Measurements from ENCODE around the gene RFTN1. TPM values are rescaled to one million over a fixed set of nuclear protein-coding genes. Genes with fewer than 3 reads are reported as not detected.
A peak's percentile ranks its signal among the peaks of the same experiment; 100 is the strongest.

RFTN1 gene
- total RNA-seq, 2 experiments from 2014 or later: 95.9 to 109 TPM

GRCh38 chr3:16328124-16328523, 185.4 kb downstream of the RFTN1 start:
- intact Hi-C loops (cut with micrococcal nuclease): no loop called here
- Mint-ChIP-seq H3K9me3 (peaks cover 24% of the 10 kb centered on the region), H3K27me3 (ENCODE audit: low read depth) (no peaks in the 10 kb centered on the region), H3K27ac (peak overlapping the region; percentile 54), H3K4me3 (no peak overlapping the region), H3K36me3 (ENCODE audit: low read depth) (peaks cover 53% of the 10 kb centered on the region), H3K4me1 (ENCODE audit: low read depth) (peaks cover 24% of the 10 kb centered on the region)
- DNase-seq: no peak
- CTCF ChIA-PET: interaction anchor here (0.7 kb wide), 1 partner anchor 10 kb away, joined by 3 read pairs; no protein-coding TSS in a partner anchor

DNA sequence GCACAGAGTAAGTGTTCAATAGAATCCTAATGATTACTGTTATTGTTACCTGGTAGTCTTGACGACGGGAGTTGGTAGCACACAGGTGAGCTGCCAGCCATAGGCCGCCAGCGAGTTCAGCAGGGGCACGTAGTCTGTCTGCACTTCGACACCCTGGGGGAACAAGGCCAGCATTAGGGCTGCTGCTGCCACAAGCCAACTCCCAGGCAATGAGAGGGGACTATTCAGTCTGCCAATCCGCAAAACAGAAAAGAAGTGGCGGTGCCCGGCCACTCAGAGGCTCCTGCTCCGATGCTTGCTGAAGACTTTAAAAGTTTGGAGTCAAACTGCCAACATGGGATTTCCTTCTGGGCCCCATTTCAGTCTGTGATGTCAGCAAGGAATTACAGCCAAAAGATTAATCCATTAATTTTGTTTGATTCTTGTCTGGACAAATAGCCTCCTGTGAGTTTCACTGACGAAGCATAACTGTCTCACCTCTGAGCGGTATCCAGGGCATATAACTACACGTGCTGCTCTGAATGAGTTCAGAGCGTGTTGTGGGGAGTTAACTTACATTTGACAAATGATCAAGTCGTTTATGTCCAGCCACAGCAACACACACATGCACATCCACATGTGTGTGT, 186.7 kb downstream of the RFTN1 start:
- H3K4me3 Mint-ChIP-seq: no peak overlapping the region
- H3K27ac Mint-ChIP-seq: peak overlapping the region; percentile 66
- DNase-seq: no peak
- peaks cover 20% of the 10 kb centered on the region for H3K4me1 Mint-ChIP-seq (ENCODE audit: low read depth)
- CTCF ChIA-PET: no interaction called here
- peaks cover 41% of the 10 kb centered on the region for H3K36me3 Mint-ChIP-seq (ENCODE audit: low read depth)
- intact Hi-C loops (cut with micrococcal nuclease): no loop called here
- H3K9me3 Mint-ChIP-seq: peaks cover 16% of the 10 kb centered on the region
- no peaks in the 10 kb centered on the region for H3K27me3 Mint-ChIP-seq (ENCODE audit: low read depth)

DNA sequence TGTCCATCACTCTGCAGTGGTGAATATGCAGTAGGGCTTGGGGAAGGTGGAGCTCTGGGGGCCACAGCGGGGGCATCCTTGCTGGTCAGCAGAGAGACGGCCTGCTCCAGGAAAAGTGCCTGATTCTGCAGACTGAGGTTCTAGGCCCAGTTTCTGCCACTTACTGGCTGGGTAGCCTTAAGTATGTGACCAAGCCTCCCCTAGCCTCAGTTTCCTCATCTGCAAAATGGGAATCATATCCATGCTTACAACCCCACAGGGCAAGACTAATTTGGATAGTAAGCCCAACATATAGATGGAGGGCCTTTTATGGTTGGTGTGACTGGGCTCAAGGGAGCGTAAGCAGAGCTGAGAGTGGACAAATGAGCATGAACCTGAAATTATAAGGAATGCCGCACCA, 187.6 kb downstream of the RFTN1 start:
- intact Hi-C loops (cut with micrococcal nuclease): no loop called here
- Mint-ChIP-seq H3K27me3 (ENCODE audit: low read depth) (no peaks in the 10 kb centered on the region), H3K27ac (peak overlapping the region; percentile 66), H3K4me3 (no peak overlapping the region), H3K36me3 (ENCODE audit: low read depth) (peaks cover 36% of the 10 kb centered on the region), H3K9me3 (peaks cover 8% of the 10 kb centered on the region), H3K4me1 (ENCODE audit: low read depth) (peaks cover 26% of the 10 kb centered on the region)
- DNase-seq: no peak
- CTCF ChIA-PET: interaction anchor here (1.3 kb wide), 1 partner anchor 9 kb away, joined by 4 read pairs; no protein-coding TSS in a partner anchor

GRCh38 chr3:16323737-16324136, 189.8 kb downstream of the RFTN1 start:
- Mint-ChIP-seq H3K36me3 (ENCODE audit: low read depth) (peaks cover 33% of the 10 kb centered on the region), H3K4me3 (no peak overlapping the region), H3K27me3 (ENCODE audit: low read depth) (no peaks in the 10 kb centered on the region), H3K27ac (peak overlapping the region; percentile 65), H3K9me3 (no peaks in the 10 kb centered on the region), H3K4me1 (ENCODE audit: low read depth) (peaks cover 47% of the 10 kb centered on the region)
- CTCF ChIA-PET: interaction anchor here (2.2 to 14.3 kb wide), 2 partner anchors 31 to 56 kb away, joined by 6 to 222 read pairs; no protein-coding TSS in a partner anchor
- peak; percentile 3 for DNase-seq
- intact Hi-C loops (cut with micrococcal nuclease): no loop called here

DNA sequence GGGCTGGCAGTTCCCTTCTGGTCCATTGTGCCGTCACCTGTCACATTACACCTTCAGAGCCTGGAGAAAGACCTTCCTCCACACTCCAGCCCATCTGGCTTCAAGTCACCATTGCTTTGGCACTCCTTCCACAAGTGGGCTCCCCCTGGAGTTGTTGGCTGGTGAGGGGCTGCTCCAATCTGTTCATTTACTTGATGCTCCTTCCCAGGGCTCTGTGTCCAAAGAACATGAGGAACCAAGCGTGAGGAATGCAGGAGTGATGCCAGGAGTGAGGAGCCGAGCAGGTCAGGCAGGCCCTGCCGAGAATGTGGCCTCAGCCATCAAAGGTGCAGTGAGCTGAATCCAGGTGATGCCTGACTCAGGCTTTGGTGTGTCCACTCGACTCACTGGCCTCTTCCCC, 191.3 kb downstream of the RFTN1 start:
- H3K4me1 Mint-ChIP-seq (ENCODE audit: low read depth): peaks cover 59% of the 10 kb centered on the region
- intact Hi-C loops (cut with micrococcal nuclease): no loop called here
- H3K4me3 Mint-ChIP-seq: no peak overlapping the region
- H3K9me3 Mint-ChIP-seq: no peaks in the 10 kb centered on the region
- DNase-seq: no peak
- CTCF ChIA-PET: interaction anchor here (14.3 kb wide), 1 partner anchor 30 kb away, joined by 222 read pairs; no protein-coding TSS in a partner anchor
- H3K27ac Mint-ChIP-seq: peak overlapping the region; percentile 95
- H3K27me3 Mint-ChIP-seq (ENCODE audit: low read depth): no peaks in the 10 kb centered on the region
- peaks cover 35% of the 10 kb centered on the region for H3K36me3 Mint-ChIP-seq (ENCODE audit: low read depth)

DNA sequence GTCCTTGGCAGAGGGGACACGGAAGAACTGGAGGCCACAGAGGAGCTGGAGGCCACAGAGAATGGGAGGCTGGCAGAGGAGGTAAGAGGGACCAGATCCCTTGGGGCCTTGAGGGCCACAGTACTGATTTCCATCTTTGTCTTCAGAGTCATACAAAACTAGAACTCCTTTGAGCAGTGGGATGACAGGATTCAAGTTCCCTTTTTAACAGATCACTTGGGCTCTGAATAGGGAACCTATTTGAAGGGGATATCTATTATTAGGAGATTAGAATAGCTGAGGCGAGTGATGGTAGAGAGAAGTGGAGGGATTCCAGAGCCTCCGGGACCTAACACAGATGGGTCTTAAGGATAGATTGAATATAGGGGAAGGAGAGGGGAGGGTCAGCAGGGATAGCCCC, 192.8 kb downstream of the RFTN1 start:
- CTCF ChIA-PET: interaction anchor here (0.7 to 14.3 kb wide), 12 partner anchors 12 to 231 kb away, joined by 3 to 222 read pairs (median 11); partner anchors contain the start of genes DPH3 and OXNAD1
- Mint-ChIP-seq H3K27me3 (ENCODE audit: low read depth) (no peaks in the 10 kb centered on the region), H3K36me3 (ENCODE audit: low read depth) (peaks cover 48% of the 10 kb centered on the region), H3K4me1 (ENCODE audit: low read depth) (peaks cover 69% of the 10 kb centered on the region), H3K4me3 (no peak overlapping the region), H3K9me3 (no peaks in the 10 kb centered on the region), H3K27ac (peak overlapping the region; percentile 95)
- no peak for DNase-seq
- intact Hi-C loops (cut with micrococcal nuclease): no loop called here

GRCh38 chr3:16319723-16320122, 193.8 kb downstream of the RFTN1 start:
- Mint-ChIP-seq H3K27me3 (ENCODE audit: low read depth) (no peaks in the 10 kb centered on the region), H3K9me3 (no peaks in the 10 kb centered on the region), H3K27ac (peak overlapping the region; percentile 95), H3K36me3 (ENCODE audit: low read depth) (peaks cover 55% of the 10 kb centered on the region), H3K4me1 (ENCODE audit: low read depth) (peaks cover 76% of the 10 kb centered on the region), H3K4me3 (no peak overlapping the region)
- intact Hi-C loops (cut with micrococcal nuclease): loop anchor here (1.0 to 2.0 kb wide), 8 partner anchors 10 to 231 kb away; partner anchors contain the start of gene OXNAD1
- no peak for DNase-seq
- CTCF ChIA-PET: interaction anchor here (0.6 to 14.3 kb wide), 23 partner anchors 8 to 232 kb away, joined by 3 to 222 read pairs (median 4); partner anchors contain the start of genes DPH3 and OXNAD1

DNA sequence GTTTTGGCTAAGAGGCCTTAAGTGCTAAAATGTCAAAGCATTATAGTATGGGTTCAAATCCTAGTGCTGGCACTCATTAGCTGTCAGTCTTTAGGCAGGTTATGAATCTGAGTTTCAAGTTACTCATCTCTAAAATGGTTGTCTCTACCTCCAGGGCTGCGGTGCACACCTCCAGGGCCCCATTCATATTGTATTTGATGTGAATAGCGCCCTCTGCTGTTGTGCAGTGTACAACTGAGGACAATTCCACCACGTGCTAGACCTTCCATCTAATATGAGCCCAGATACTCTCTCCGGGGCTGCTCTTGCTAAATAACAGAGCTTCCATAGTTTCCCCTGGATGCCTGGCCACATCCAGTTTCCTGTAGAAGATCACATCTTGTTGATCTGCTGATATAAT, 194.2 kb downstream of the RFTN1 start:
- Mint-ChIP-seq H3K27me3 (ENCODE audit: low read depth) (no peaks in the 10 kb centered on the region), H3K4me3 (peak overlapping the region; percentile 6), H3K4me1 (ENCODE audit: low read depth) (peaks cover 79% of the 10 kb centered on the region), H3K36me3 (ENCODE audit: low read depth) (peaks cover 57% of the 10 kb centered on the region), H3K27ac (peak overlapping the region; percentile 95), H3K9me3 (no peaks in the 10 kb centered on the region)
- DNase-seq: peak; percentile 97
- CTCF ChIA-PET: interaction anchor here (0.7 to 14.3 kb wide), 22 partner anchors 8 to 232 kb away, joined by 3 to 222 read pairs (median 4); partner anchors contain the start of genes DPH3 and OXNAD1
- intact Hi-C loops (cut with micrococcal nuclease): loop anchor here (1.0 to 2.0 kb wide), 8 partner anchors 10 to 231 kb away; partner anchors contain the start of gene OXNAD1

- Mint-ChIP-seq H3K4me3 (no peak overlapping the region), H3K4me1 (ENCODE audit: low read depth) (peaks cover 84% of the 10 kb centered on the region), H3K36me3 (ENCODE audit: low read depth) (peaks cover 65% of the 10 kb centered on the region), H3K27ac (peak overlapping the region; percentile 95), H3K9me3 (no peaks in the 10 kb centered on the region), H3K27me3 (ENCODE audit: low read depth) (no peaks in the 10 kb centered on the region)
- intact Hi-C loops (cut with micrococcal nuclease): loop anchor here (2.0 kb wide), 1 partner anchor 13 kb away; no protein-coding TSS in a partner anchor
- no peak for DNase-seq
- CTCF ChIA-PET: interaction anchor here (1.1 to 14.3 kb wide), 8 partner anchors 12 to 232 kb away, joined by 4 to 222 read pairs (median 23); no protein-coding TSS in a partner anchor
Observed at GRCh38 chr3:16318176-16318575, 195.3 kb downstream of the RFTN1 start.

- DNase-seq: no peak
- peaks cover 68% of the 10 kb centered on the region for H3K36me3 Mint-ChIP-seq (ENCODE audit: low read depth)
- peak overlapping the region; percentile 95 for H3K27ac Mint-ChIP-seq
- CTCF ChIA-PET: interaction anchor here (0.9 to 14.3 kb wide), 4 partner anchors 11 to 49 kb away, joined by 3 to 222 read pairs (median 38); no protein-coding TSS in a partner anchor
- no peaks in the 10 kb centered on the region for H3K27me3 Mint-ChIP-seq (ENCODE audit: low read depth)
- no peak overlapping the region for H3K4me3 Mint-ChIP-seq
- no peaks in the 10 kb centered on the region for H3K9me3 Mint-ChIP-seq
- intact Hi-C loops (cut with micrococcal nuclease): no loop called here
- peaks cover 89% of the 10 kb centered on the region for H3K4me1 Mint-ChIP-seq (ENCODE audit: low read depth)
Observed at GRCh38 chr3:16317561-16317945, 195.9 kb downstream of the RFTN1 start.

DNA sequence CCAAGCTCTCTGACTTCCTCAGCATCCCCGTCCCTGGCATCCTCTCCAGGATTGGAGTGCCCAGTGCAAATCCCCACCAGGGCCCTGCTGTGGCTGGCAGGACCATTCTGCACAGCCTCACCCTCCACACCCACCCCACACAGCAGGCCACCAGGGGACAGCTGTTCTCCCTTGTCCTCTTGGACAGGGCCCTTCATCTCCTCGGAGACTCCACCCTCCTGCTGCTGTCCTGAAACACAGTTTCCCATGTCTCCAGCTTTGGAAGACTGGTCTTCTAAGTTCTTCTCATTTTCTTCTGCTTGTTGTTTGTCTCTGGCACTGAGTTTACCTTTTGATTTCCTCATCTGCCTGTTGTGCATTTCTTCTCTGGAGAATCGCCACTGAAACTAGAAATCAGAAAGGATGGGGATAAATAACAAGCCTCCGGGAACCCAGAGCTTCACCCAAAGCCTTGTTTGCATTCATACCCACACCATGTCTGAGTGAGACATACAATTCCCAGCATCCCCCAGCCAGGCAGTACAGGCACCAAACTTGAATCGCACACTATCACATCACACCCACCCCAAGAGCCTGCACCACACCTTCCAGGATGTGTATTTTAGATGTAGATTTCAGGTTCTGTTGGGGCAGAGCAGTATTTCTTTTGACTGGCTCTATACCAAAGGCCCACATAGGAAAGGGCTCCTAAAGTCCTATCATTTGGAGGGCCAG, 196.5 kb downstream of the RFTN1 start:
- H3K27ac Mint-ChIP-seq: peak overlapping the region; percentile 95
- CTCF ChIA-PET: interaction anchor here (0.6 to 14.3 kb wide), 5 partner anchors 8 to 210 kb away, joined by 3 to 222 read pairs (median 4); no protein-coding TSS in a partner anchor
- H3K4me3 Mint-ChIP-seq: no peak overlapping the region
- H3K9me3 Mint-ChIP-seq: no peaks in the 10 kb centered on the region
- H3K27me3 Mint-ChIP-seq (ENCODE audit: low read depth): no peaks in the 10 kb centered on the region
- intact Hi-C loops (cut with micrococcal nuclease): no loop called here
- peak; percentile 52 for DNase-seq
- peaks cover 94% of the 10 kb centered on the region for H3K4me1 Mint-ChIP-seq (ENCODE audit: low read depth)
- H3K36me3 Mint-ChIP-seq (ENCODE audit: low read depth): peaks cover 73% of the 10 kb centered on the region

DNA sequence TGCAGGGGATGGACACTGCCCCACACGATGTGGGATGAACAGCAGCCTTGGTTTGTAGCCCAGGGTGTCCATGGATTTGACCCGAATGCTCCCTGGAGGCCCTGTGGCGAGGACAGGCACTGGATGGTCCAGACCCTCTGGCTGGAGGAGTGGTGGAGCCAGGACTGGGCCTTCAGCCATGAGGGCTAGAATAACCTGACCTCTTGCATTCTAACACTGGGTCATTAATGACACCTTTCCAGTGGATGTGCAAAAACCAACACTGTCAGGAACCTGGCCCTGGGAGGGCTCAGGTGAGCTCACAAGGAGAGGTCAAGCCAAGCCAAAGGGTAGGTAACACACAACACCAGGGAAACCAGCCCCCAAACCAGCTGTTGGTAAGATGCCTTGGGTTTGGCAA, 197.1 kb downstream of the RFTN1 start:
- Mint-ChIP-seq H3K9me3 (no peaks in the 10 kb centered on the region), H3K4me1 (ENCODE audit: low read depth) (peaks cover 97% of the 10 kb centered on the region), H3K36me3 (ENCODE audit: low read depth) (peaks cover 79% of the 10 kb centered on the region), H3K27ac (peak overlapping the region; percentile 95), H3K4me3 (no peak overlapping the region), H3K27me3 (ENCODE audit: low read depth) (no peaks in the 10 kb centered on the region)
- DNase-seq: no peak
- CTCF ChIA-PET: interaction anchor here (0.6 to 14.3 kb wide), 4 partner anchors 9 to 211 kb away, joined by 3 to 222 read pairs (median 23); no protein-coding TSS in a partner anchor
- intact Hi-C loops (cut with micrococcal nuclease): no loop called here

Data from activated naive CD4-positive, alpha-beta T cell treated with anti-CD3 and anti-CD28 coated beads for 36 hours (primary cell).